ENCODE data around the gene TBX5. TPM values are rescaled to one million over a fixed set of nuclear protein-coding genes. Genes with fewer than 3 reads are reported as not detected.

The TBX5 gene
- total and polyA plus RNA-seq, 9 donors, result 0.11 to 4.7 (median 1.9) TPM

DNA sequence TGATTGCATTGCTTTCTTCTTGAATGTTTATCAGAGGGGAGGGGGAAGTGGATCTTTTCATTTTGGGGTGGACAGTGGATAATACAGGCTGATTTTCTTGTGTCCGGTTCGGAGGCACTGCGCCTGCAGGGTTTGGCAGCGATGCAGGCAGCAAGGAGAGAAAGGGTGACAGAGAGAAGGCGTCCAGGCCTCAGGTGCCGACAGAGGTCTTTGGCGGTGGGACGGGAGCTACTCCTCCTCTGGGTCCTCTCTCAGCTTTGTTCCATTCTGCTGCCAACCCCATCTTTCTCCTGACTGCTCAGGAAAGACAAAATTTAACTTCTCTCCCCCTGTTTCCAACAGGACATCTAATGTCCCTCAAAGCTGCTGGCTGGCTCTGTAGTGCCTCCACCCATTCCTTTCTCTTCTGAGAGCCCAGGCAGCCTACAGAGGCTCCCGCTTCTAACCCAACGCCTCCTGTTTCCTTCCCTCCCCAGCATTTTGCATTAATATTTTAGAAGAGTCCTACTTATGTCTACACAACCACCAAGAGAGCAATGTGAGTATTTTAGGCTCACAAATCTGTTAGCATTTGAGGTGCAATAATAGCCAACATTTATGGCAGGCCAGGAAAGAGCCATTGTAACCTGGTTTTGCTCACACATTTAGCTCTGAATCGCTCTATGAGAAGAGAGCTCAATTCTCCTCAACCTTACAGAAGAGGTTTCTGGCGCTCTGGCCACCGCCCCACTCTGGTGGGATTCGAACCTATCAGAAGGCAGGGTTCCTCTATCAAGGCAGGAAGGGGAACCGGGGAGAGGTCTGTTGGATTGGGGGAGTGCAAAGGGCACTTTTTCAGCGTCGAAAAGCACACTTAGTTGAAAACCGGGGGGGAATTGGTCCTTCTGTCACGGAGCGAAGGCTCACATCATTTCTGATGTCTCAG, 7.1 kb upstream of the TBX5 start:
- no peak for DNase-seq
- no peak overlapping the region for H3K27ac ChIP-seq (ENCODE audit: low read length)
- H3K4me1 ChIP-seq (ENCODE audit: control insufficient read depth, insufficient read depth, low read length), result peaks cover 10% of the 10 kb centered on the region
- no peaks in the 10 kb centered on the region for H3K36me3 ChIP-seq (ENCODE audit: control insufficient read depth, insufficient read depth, low read length)
- no peaks in the 10 kb centered on the region for H3K9me3 ChIP-seq (replicated peaks; ENCODE audit: control insufficient read depth, low read depth, low read length)
- peaks cover 96% of the 10 kb centered on the region for H3K27me3 ChIP-seq (ENCODE audit: control insufficient read depth, insufficient read depth, low read length)
- no peak overlapping the region for H3K4me3 ChIP-seq (ENCODE audit: low read length)
- WGBS (ENCODE audit: insufficient coverage), result 23% methylated on average over 7 of the region's 20 CpGs

- H3K4me3 ChIP-seq (ENCODE audit: low read length), result no peak overlapping the region
- H3K36me3 ChIP-seq (ENCODE audit: control insufficient read depth, insufficient read depth, low read length), result no peaks in the 10 kb centered on the region
- WGBS (ENCODE audit: insufficient coverage), result 40% methylated on average over 1 of the region's 7 CpGs
- H3K4me1 ChIP-seq (ENCODE audit: control insufficient read depth, insufficient read depth, low read length), result peaks cover 10% of the 10 kb centered on the region
- no peaks in the 10 kb centered on the region for H3K9me3 ChIP-seq (replicated peaks; ENCODE audit: control insufficient read depth, low read depth, low read length)
- H3K27me3 ChIP-seq (ENCODE audit: control insufficient read depth, insufficient read depth, low read length), result peaks cover 96% of the 10 kb centered on the region
- no peak for DNase-seq
- H3K27ac ChIP-seq (ENCODE audit: low read length), result no peak overlapping the region
These were observed 6.4 kb upstream of the TBX5 start for GRCh38 chr12:114412307-114412706.

DNA sequence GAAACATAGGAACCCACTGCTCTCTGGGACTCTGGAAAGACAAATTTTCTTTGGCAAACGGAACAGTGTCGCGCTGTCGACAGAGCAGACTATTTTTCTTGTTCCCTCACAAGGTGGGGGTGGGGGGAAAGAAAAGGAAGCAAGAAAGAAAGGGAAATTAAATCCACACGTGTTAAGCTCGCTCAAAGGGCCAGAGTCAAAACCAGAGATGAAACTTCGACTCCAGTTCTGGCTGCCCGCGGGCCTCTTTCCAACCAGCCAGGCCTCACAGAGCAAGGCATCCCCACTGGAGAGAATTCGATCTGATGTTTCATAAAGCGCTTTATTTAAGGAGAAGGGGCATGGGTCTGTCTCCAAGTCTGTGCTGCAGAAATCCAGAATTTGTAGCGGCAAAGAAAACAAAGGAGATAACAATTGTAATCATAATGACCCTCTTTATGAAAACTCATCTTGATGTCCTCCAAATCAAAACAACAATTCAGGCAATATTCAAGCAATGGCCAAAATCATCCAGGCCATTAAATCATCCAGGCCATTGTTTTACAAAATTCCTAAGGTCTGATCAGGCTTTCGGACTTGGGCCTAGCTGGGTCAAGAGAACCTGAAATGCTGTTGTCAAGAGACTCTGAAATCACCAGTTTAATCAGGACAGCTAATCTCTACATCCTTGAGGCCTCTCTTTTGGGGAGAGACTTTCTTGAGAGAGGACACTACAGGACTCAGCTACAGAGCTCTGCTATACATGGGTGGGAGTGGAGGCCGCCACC, 5.3 kb upstream of the TBX5 start:
- Histone ChIP-seq H3K27me3 (ENCODE audit: control insufficient read depth, insufficient read depth, low read length) (peaks cover 98% of the 10 kb centered on the region), H3K36me3 (ENCODE audit: control insufficient read depth, insufficient read depth, low read length) (no peaks in the 10 kb centered on the region), H3K27ac (ENCODE audit: low read length) (peak overlapping the region; percentile 21), H3K4me3 (ENCODE audit: low read length) (no peak overlapping the region), H3K9me3 (replicated peaks; ENCODE audit: control insufficient read depth, low read depth, low read length) (no peaks in the 10 kb centered on the region), H3K4me1 (ENCODE audit: control insufficient read depth, insufficient read depth, low read length) (peaks cover 11% of the 10 kb centered on the region)
- no peak for DNase-seq
- WGBS (ENCODE audit: insufficient coverage), result 31% methylated on average over 6 of the region's 14 CpGs

- DNase-seq, result no peak
- Histone ChIP-seq H3K4me1 (ENCODE audit: control insufficient read depth, insufficient read depth, low read length) (peaks cover 13% of the 10 kb centered on the region), H3K9me3 (replicated peaks; ENCODE audit: control insufficient read depth, low read depth, low read length) (no peaks in the 10 kb centered on the region), H3K4me3 (ENCODE audit: low read length) (no peak overlapping the region), H3K27ac (ENCODE audit: low read length) (peak overlapping the region; percentile 77), H3K36me3 (ENCODE audit: control insufficient read depth, insufficient read depth, low read length) (no peaks in the 10 kb centered on the region), H3K27me3 (ENCODE audit: control insufficient read depth, insufficient read depth, low read length) (peaks cover 98% of the 10 kb centered on the region)
- WGBS (ENCODE audit: insufficient coverage), result 8% methylated on average over 2 of the region's 12 CpGs
These were observed 4.1 kb upstream of the TBX5 start for GRCh38 chr12:114409852-114410600.

DNA sequence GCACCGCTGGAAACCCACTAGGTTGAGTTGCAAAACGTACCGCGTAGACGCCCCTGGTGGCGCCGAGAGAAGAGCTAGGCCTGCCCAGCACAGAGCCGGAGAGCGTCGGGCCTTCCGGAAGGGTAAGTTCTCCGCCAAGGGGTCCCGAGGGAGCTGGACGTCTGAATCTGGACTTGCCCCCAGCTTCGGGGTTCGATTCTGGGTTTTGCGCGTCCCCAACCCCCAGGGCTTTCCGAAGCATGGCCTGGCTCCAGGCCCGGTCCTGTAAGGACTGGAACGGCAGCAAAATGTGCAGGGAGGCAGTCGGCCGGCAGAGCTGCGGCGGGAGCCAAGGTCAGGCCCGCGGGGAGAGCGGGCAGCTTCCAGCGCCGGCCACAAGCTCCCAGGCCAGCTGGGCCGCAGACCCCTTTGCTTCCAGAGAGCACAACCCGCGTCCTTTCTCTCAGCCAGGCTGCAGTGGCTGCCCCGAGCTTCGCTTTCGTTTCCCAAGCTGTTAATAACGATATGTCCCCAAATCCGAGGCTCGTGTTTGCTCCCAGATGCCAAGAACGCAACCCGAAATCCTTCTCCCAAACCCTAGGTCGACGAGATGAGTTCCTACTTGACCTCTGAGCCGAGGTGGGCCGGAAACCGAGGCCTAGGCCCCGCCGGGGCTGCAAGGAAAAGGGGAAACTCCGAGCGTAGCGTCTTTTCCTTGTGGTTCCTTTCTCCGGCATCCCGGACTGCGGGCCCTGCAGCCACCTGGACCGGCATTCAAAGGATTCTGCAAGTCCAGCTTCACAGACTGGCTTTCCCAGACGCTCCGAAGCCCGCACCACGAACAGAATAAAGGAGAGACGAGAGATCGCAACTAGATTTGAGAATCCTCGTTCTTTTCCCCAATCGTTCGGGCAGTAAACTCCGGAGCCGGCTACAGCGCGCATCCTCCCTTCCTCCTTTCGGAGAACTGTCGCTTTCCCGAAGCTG, 3.2 kb upstream of the TBX5 start:
- peak overlapping the region; percentile 11 for H3K4me3 ChIP-seq (ENCODE audit: low read length)
- peaks cover 13% of the 10 kb centered on the region for H3K4me1 ChIP-seq (ENCODE audit: control insufficient read depth, insufficient read depth, low read length)
- DNase-seq, result peak; percentile 55
- H3K27ac ChIP-seq (ENCODE audit: low read length), result peak overlapping the region; percentile 77
- H3K27me3 ChIP-seq (ENCODE audit: control insufficient read depth, insufficient read depth, low read length), result peaks cover 98% of the 10 kb centered on the region
- WGBS (ENCODE audit: insufficient coverage), result 12% methylated on average over 70 of the region's 71 CpGs
- H3K9me3 ChIP-seq (replicated peaks; ENCODE audit: control insufficient read depth, low read depth, low read length), result no peaks in the 10 kb centered on the region
- H3K36me3 ChIP-seq (ENCODE audit: control insufficient read depth, insufficient read depth, low read length), result no peaks in the 10 kb centered on the region

DNA sequence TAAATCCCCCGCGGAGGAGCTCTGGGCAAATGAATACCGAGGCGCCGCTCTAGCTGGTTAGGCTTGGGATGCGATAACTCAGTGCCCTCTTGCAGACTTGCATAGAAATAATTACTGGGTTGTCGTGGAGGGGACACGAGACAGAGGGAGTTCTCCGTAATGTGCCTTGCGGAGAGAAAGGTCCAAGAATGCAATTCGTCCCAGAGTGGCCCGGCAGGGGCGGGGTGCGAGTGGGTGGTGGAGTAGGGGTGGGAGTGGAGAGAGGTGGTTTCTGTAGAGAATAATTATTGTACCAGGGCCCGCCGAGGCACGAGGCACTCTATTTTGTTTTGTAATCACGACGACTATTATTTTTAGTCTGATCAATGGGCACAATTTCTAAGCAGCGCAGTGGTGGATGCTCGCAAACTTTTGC, 2.5 kb upstream of the TBX5 start:
- H3K36me3 ChIP-seq (ENCODE audit: control insufficient read depth, insufficient read depth, low read length), result no peaks in the 10 kb centered on the region
- WGBS (ENCODE audit: insufficient coverage), result 27% methylated on average over 16 of the region's 21 CpGs
- H3K4me1 ChIP-seq (ENCODE audit: control insufficient read depth, insufficient read depth, low read length), result peaks cover 13% of the 10 kb centered on the region
- H3K27ac ChIP-seq (ENCODE audit: low read length), result peak overlapping the region; percentile 77
- H3K4me3 ChIP-seq (ENCODE audit: low read length), result peak overlapping the region; percentile 11
- no peak for DNase-seq
- H3K9me3 ChIP-seq (replicated peaks; ENCODE audit: control insufficient read depth, low read depth, low read length), result no peaks in the 10 kb centered on the region
- H3K27me3 ChIP-seq (ENCODE audit: control insufficient read depth, insufficient read depth, low read length), result peaks cover 98% of the 10 kb centered on the region

GRCh38 chr12:114407842-114408411, 2.0 kb upstream of the TBX5 start:
- H3K27me3 ChIP-seq (ENCODE audit: control insufficient read depth, insufficient read depth, low read length), result peaks cover 98% of the 10 kb centered on the region
- H3K4me1 ChIP-seq (ENCODE audit: control insufficient read depth, insufficient read depth, low read length), result peaks cover 13% of the 10 kb centered on the region
- DNase-seq, result no peak
- no peak overlapping the region for H3K4me3 ChIP-seq (ENCODE audit: low read length)
- H3K36me3 ChIP-seq (ENCODE audit: control insufficient read depth, insufficient read depth, low read length), result no peaks in the 10 kb centered on the region
- WGBS (ENCODE audit: insufficient coverage), result 25% methylated on average over 15 of the region's 31 CpGs
- no peaks in the 10 kb centered on the region for H3K9me3 ChIP-seq (replicated peaks; ENCODE audit: control insufficient read depth, low read depth, low read length)
- H3K27ac ChIP-seq (ENCODE audit: low read length), result peak overlapping the region; percentile 74

GRCh38 chr12:114406984-114407841, 1.3 kb upstream of the TBX5 start:
- Histone ChIP-seq H3K36me3 (ENCODE audit: control insufficient read depth, insufficient read depth, low read length) (no peaks in the 10 kb centered on the region), H3K4me1 (ENCODE audit: control insufficient read depth, insufficient read depth, low read length) (peaks cover 13% of the 10 kb centered on the region), H3K9me3 (replicated peaks; ENCODE audit: control insufficient read depth, low read depth, low read length) (no peaks in the 10 kb centered on the region), H3K27me3 (ENCODE audit: control insufficient read depth, insufficient read depth, low read length) (peaks cover 94% of the 10 kb centered on the region), H3K4me3 (ENCODE audit: low read length) (no peak overlapping the region), H3K27ac (ENCODE audit: low read length) (peak overlapping the region; percentile 74)
- WGBS (ENCODE audit: insufficient coverage), result 57% methylated on average over 5 of the region's 12 CpGs
- DNase-seq, result no peak
